GM21423 (cell line): ENCODE measurements around the gene DUSP6.
"Not testable (repeated sequence)": the region's sequence is repeated elsewhere in the genome, so short reads cannot be mapped to it uniquely, and the experiment has no call there.

ENCODE experiments used
- ATAC-seq: cut with Tn5 transposase; IDR thresholded peaks from one replicate; pipeline ENCODE4 v1.9.1; 2021; ENCODE audit warnings: mild to moderate bottlenecking, moderate library complexity; ENCODE audit not compliant: unreplicated experiment

Gene DUSP6

DNA sequence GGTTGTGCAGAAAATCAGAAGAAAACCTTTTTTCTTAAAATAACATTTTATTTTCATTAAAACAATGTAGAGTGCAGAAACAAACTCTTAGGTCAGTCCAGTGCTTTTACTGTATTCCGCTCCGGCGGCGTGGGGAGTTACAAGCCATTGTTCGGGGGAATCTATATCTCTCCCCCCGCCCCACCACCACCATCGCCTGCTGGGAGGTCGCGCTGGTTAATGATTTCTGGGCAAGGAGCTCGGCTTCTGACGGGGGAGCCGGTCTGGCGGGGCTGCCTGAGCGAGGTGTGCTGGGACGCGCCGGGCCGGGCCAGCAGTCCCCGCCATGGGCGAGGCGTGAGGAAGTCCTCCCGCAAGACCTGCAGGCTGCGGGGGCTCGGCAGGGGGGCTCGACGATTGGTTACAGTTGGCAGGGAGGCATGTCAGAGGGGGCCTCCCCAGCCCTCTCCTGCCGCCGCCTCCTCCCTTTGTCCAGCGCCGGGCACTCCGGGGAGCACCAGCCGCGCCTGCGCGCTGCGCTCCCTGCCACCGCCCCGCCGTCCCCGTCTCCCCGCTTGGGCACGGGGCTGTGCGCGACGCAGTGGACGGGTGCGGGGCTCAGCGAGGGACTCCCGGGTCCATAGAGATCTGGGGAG, 1.0 kb upstream of the DUSP6 start:
- peak; percentile 23 for ATAC-seq

DNA sequence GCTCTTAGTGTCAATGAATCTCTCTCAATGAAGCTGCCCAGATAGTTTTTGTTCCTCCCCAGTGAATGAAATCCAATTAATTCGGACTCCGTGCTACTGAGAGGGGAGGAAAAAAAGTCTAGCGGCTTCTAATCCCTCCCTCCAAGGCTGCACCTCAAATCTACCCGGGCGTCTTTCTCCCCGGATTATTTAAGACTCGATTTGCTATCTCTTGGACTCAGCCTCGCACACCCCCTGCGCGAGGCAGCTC, 134 bp downstream of the DUSP6 start:
- no peak for ATAC-seq

GRCh38 chr12:89351489-89352241, 636 bp downstream of the DUSP6 start:
- ATAC-seq, result peak; percentile 22

DNA sequence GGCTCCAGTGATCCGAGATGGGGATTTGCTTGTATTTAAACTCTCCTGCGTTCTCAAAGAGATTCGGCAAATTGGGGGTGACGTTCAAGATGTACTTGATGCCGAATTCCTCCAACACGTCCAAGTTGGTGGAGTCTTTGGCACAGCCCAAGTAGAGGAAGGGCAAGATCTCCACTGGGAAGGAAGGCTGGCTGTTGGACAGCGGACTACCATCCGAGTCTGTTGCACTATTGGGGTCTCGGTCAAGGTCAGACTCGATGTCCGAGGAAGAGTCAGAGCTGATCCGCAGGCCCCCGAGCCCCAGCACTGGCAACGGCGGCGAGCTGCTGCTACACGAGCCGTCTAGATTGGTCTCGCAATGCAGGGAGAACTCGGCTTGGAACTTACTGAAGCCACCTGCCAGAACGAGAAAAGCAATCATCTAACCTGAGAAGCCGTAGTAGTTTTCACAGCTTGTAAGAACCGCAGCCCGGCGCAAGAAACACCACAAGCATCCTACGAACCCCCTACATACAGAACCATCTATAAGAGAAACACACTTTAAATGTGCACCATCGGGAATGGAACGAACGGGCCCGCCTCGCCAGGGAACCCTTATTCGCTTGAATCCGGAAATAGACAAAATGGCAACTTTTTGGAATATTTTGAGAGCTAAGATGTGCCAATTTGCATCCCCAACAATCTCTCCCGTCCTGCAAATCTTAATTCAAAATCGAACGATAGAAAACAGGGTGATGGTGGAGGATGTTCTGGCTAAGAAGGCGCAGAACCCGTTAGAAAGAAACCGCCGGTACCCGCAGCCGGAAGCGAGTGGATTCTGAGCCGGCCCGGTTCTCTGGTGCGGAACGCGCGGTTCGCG, 1.4 kb downstream of the DUSP6 start:
- ATAC-seq, result no peak

- ATAC-seq, result no peak
These were observed 2.1 kb downstream of the DUSP6 start for GRCh38 chr12:89350260-89350629.

DNA sequence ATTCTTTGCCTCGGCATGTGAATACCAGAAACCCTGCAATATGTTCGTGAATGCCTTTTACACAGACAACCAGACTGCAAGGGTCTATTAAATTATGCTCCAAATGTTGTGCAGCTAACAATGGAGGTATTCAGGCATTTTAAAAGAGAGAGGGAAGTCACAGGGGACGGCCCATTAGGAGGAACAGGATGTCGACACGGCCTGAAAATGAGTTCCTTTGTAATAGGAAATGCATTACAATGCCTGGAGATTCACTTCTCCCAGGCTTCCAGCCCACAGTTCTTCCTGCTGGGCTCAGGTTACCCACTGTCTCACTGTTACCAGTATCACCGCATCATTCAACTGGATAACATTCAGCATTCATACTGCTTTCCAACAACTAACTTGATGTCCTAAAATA, 2.5 kb downstream of the DUSP6 start:
- ATAC-seq, result no peak

GRCh38 chr12:89348894-89349699, 3.2 kb downstream of the DUSP6 start:
- no peak for ATAC-seq

- no peak for ATAC-seq
These were observed 4.9 kb downstream of the DUSP6 start for GRCh38 chr12:89347325-89347829.

DNA sequence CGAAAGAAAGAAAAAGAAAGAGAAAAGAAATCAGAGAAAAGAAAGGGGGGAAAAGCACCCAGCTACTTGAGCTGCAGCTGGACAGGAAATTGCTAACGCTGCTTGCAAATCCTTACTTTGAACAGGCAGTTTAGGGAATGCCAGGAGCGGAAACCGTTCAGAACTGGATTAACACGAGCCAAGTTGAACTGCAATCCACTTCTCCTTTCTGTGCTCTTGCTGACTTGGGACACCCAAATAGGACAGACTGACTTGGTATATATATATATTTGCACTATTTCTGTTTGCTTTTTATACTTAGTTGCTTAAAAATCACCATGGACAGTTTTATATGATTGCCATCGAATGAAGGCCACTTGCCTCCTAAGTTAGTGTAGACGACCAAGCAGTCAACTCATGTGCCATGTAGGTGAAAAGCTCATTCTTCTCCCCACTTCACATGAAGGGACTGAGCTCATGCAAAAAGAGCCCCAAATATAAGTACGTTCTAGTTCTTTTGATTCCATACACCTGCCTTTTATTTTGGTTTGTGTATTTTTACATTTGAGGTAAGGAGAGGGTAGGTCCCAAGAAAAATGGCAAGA, 5.5 kb downstream of the DUSP6 start:
- ATAC-seq, result peak; percentile 8

GRCh38 chr12:89345830-89346740, 6.2 kb downstream of the DUSP6 start:
- ATAC-seq, result peak; percentile 98

GRCh38 chr12:89345376-89345775, 6.9 kb downstream of the DUSP6 start:
- no peak for ATAC-seq

DNA sequence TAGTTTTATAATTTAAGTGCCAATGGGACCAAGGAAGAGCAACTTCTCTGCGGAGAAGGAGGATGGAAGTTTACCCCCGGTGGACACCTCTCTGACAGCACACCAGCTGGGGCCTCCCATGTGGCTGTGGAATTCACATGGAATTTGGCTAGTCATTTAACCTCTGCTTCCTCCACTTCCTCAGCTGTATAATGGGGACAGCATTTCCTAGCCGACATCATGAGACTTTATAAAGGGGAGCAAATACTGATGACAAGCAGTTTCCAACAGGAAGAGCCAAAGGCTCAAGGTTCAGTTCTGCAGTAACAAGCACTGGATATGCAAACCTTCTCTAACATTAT, 7.5 kb downstream of the DUSP6 start:
- no peak for ATAC-seq

DNA sequence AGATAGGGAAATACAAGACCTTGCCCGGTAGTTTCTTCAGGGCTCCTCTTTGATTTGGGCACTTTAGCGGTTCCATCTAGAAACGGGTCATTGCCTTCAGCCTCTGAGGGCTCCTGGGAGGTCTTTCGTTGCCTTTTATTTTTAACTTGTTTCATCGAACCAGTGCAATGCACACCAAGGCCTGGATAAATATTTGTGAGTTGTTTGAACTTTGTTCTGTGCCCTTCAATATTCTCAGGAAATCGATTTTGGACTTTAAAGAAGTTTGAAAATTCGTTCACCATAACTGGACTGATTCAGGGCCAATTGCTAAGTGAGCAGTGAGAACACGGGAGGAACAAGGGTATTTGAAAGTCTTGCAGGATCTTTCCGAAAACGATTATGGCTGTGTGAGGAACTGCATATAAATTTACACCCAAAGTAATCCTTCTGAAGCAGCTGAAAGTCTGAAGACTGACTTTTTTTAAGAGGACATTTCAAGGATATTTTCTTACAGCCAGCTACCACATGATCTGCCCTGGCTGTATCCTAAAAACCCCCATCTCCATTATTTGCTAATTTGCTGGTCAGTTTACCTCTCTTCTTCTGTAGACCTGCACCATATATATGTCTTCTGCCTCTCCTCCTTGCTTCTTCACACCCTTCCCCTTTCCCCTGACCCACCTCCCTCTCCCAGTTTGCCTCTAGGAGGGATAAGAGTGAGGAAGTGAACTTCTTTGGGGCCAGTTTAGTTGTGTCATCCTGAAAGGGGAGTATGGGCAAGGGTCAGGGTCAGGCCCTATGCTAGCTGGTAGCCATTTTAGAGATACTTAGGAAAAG, 8.0 kb downstream of the DUSP6 start:
- no peak for ATAC-seq

DNA sequence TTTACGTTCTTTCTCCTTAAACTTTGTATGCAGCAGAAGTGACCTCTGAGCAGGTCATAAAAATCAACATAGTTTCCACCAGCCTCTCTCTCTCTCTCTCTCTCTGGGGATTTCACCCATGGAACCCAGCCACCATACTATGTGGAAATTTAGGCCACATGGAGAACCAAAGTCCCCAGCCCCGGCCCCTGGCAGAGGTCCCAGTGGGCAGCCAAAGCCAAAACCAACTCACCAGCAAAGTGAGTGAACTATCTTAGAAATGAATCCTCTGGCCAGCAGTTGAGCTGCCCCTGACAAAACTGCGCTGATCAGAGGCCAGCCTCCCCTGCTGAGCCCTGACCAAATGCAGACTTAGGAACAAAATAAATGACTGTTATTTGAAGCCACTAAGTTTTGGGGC, 9.2 kb downstream of the DUSP6 start:
- no peak for ATAC-seq

DNA sequence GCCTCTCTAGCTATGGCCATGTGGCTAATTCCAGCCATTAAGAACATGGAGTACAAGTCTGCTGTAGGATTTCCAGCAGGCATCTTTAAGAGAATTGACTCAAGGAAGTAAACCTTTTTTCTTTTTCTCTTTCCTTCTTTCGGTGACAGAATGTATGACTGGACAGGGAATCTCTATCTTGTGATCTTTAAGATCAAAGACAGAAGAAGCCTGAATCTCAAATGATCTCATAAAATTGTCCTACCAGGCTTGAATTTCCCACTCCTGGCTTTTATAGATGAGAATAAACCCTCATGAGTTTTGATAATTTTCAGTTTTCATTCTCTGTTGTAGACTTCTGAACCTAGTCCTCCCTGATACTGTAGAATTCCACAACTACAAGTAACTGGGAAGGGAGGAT, 11.4 kb downstream of the DUSP6 start:
- no peak for ATAC-seq

GRCh38 chr12:89339526-89339925, 12.8 kb downstream of the DUSP6 start:
- no peak for ATAC-seq

- not testable (repeated sequence) for ATAC-seq
These were observed 15.2 kb downstream of the DUSP6 start for GRCh38 chr12:89337136-89337535.

DNA sequence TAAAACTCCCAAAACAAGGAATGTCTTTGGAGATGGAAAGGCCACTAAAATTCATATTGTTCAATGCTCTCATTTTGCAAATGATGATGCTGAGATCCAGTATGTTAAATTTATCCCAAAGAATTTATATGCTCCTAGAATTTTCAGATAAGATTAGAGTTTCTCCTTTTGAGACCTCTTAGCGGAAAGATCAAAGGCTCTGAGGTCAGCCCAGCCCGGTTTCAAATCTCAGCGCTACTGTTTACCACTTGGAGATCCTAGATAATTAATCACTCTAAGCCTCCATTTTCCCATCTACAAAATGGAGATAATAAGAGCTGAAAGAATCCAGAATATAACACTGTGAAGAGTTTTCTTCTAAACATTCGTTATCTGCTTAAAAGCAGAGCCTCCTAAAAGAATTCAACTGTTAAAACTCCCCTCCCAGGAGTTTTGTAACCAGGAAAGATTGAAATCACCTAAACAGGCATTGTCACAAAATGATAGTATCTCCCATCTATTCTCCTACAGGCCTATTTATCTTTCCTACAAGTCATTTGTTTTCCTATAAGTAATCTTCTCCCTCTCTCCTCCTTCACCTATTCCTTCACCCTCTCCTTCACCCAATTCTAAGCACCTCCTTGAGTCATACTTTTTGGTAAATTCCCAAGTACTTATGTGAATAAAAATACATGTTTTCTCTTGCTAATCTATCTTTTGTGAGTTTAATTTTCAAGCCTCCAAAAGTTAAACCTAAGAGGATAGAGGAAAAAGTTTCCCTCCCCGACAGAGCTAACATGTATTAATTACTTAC, 16.7 kb downstream of the DUSP6 start:
- no peak for ATAC-seq
